GM19025 (cell line): ENCODE results near the gene CLN5.

Source experiments
- ATAC-seq: cut with Tn5 transposase; IDR thresholded peaks from one replicate; pipeline ENCODE4 v1.9.1; 2021; ENCODE audit warnings: mild to moderate bottlenecking, low read depth, moderate library complexity; ENCODE audit not compliant: unreplicated experiment

CLN5 gene

GRCh38 chr13:77016251-77016812, 24.5 kb downstream of the CLN5 start:
- no peak for ATAC-seq

- ATAC-seq = no peak
Observed at GRCh38 chr13:77016888-77017623, 25.2 kb downstream of the CLN5 start.

- no peak for ATAC-seq
Observed at GRCh38 chr13:77019756-77020155, 27.9 kb downstream of the CLN5 start.

- no peak for ATAC-seq
Observed at GRCh38 chr13:77022341-77022740, 30.5 kb downstream of the CLN5 start.

GRCh38 chr13:77026255-77026860, 34.5 kb downstream of the CLN5 start:
- ATAC-seq = peak; percentile 50

- ATAC-seq = peak; percentile 53
Observed at GRCh38 chr13:77026861-77027621, 35.2 kb downstream of the CLN5 start, which contains the start of gene FBXL3. Gene FBXL3, minus strand, starts transcription at chr13:77027159. Its CDS starts 5,299 bp downstream, at chr13:77021860.

- ATAC-seq = no peak
Observed at GRCh38 chr13:77028202-77028601, 36.3 kb downstream of the CLN5 start.

- no peak for ATAC-seq
Observed at GRCh38 chr13:77029436-77029835, 37.6 kb downstream of the CLN5 start.

GRCh38 chr13:77031656-77032243, 39.9 kb downstream of the CLN5 start:
- no peak for ATAC-seq

- no peak for ATAC-seq
Observed at GRCh38 chr13:77033717-77034302, 41.9 kb downstream of the CLN5 start.

GRCh38 chr13:77034881-77035280, 43.0 kb downstream of the CLN5 start:
- ATAC-seq = no peak

- no peak for ATAC-seq
Observed at GRCh38 chr13:77036279-77036678, 44.4 kb downstream of the CLN5 start.

GRCh38 chr13:77038907-77039480, 47.1 kb downstream of the CLN5 start:
- no peak for ATAC-seq

GRCh38 chr13:77040076-77040475, 48.2 kb downstream of the CLN5 start:
- no peak for ATAC-seq

- no peak for ATAC-seq
Observed at GRCh38 chr13:77040835-77041234, 49.0 kb downstream of the CLN5 start.

- no peak for ATAC-seq
Observed at GRCh38 chr13:77042566-77043177, 50.8 kb downstream of the CLN5 start.

GRCh38 chr13:77047649-77048343, 55.9 kb downstream of the CLN5 start:
- ATAC-seq = no peak

GRCh38 chr13:77048681-77049080, 56.8 kb downstream of the CLN5 start:
- no peak for ATAC-seq

GRCh38 chr13:77053192-77053591, 61.3 kb downstream of the CLN5 start:
- ATAC-seq = no peak
